Mammary epithelial cell (primary cell): Measurements from ENCODE around the gene OSBP2.

Experiments used
- CTCF ChIP-seq, 2 donors: IDR thresholded peaks in 1 of 2; conservative IDR thresholded peaks in 1 of 2; 2 replicates each; pipeline ENCODE4 v1.5.1; 2011 to 2012; ENCODE audit warnings: inconsistent platforms in 2 of 2, low read length in 2 of 2, mild to moderate bottlenecking in 2 of 2, control low read depth in 1 of 2, low read depth in 1 of 2; ENCODE audit not compliant: insufficient read depth in 1 of 2; ENCODE audit errors: extremely low read depth in 1 of 2
- EZH2 ChIP-seq: IDR thresholded peaks from 2 replicates; pipeline ENCODE4 v1.6.1; 2012; ENCODE audit warnings: low read length, inconsistent platforms, borderline replicate concordance

- TF ChIP-seq CTCF (conservative IDR thresholded peaks at IDR 0.05 in 1 of 2, IDR thresholded peaks at IDR 0.05 in 1 of 2; ENCODE audit: extremely low read depth in 1 of 2, insufficient read depth in 1 of 2, low read depth in 1 of 2, low read length in 2 of 2): no peak
- no peak for TF ChIP-seq EZH2
Observed at GRCh38 chr22:30753701-30754100, 59.0 kb downstream of the OSBP2 start.
